Keratinocyte (primary cell): ENCODE data around the gene MMS19.

Experiments
- CTCF ChIP-seq, 3 experiments: IDR thresholded peaks in 1 of 3; conservative IDR thresholded peaks in 1 of 3; optimal IDR thresholded peaks in 1 of 3; 2 replicates in 2 of 3; 3 replicates in 1 of 3; pipeline versions ENCODE3 to v1.5.1; 2011; ENCODE audit warnings: low read length in 3 of 3, mild to moderate bottlenecking in 3 of 3, moderate library complexity in 2 of 3, control low read depth in 1 of 3, inconsistent platforms in 1 of 3; ENCODE audit not compliant: insufficient read depth in 2 of 3; ENCODE audit errors: extremely low read depth in 1 of 3
- EZH2 ChIP-seq: IDR thresholded peaks from one replicate; pipeline ENCODE4 v1.6.1; 2012; ENCODE audit warnings: inconsistent platforms, mild to moderate bottlenecking, low read length, moderate library complexity

GRCh38 chr10:97514344-97514743 lies 16.1 kb upstream of the MMS19 start:
- no peak for TF ChIP-seq EZH2
- TF ChIP-seq CTCF (optimal IDR thresholded peaks at IDR 0.05 in 1 of 3, IDR thresholded peaks at IDR 0.05 in 1 of 3, conservative IDR thresholded peaks at IDR 0.05 in 1 of 3; ENCODE audit: extremely low read depth in 1 of 3, insufficient read depth in 2 of 3, low read length in 3 of 3) = no peak
